AG09319 (cell line): ENCODE data around the gene LCE6A.
A peak's percentile ranks its signal among the peaks of the same experiment; 100 is the strongest.

Experiments
- DNase-seq: peaks from one replicate; pipeline ENCODE4 v3.0.0-alpha.2; 2010; ENCODE audit warnings: low read depth; ENCODE audit errors: extremely low read depth
- TF ChIP-seq, protein P1 (sequence below): IDR thresholded peaks from 2 replicates; pipeline ENCODE4 v1.5.1; 2011; ENCODE audit warnings: low read depth, mild to moderate bottlenecking, inconsistent platforms, low read length, moderate library complexity

The LCE6A gene

DNA sequence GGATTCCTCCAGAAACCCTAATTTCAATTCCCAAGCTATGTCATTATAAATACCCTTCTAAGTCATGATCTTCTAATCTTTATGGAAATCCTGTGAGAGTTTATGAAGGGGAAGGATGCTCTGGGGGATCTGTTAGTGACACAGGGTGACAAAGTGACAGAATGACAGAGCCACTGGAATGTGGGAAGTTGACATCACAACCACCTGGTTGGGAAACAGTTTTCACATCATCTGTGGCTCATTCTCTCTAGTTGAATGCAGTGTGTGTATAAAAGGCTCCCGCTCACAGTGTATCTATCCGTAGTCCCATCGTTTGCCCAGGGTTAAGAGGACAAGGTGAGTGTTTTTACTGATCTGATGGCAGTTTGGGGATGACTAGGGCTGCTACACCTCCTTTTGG lies 17.0 kb downstream of the LCE6A start, which contains the start of gene LCE7A:
Gene LCE7A, plus strand, starts transcription at position 301 of the 400 bp plus-strand sequence. CDS start 702 bp downstream, outside the sequence.
- TF ChIP-seq, protein P1, sequence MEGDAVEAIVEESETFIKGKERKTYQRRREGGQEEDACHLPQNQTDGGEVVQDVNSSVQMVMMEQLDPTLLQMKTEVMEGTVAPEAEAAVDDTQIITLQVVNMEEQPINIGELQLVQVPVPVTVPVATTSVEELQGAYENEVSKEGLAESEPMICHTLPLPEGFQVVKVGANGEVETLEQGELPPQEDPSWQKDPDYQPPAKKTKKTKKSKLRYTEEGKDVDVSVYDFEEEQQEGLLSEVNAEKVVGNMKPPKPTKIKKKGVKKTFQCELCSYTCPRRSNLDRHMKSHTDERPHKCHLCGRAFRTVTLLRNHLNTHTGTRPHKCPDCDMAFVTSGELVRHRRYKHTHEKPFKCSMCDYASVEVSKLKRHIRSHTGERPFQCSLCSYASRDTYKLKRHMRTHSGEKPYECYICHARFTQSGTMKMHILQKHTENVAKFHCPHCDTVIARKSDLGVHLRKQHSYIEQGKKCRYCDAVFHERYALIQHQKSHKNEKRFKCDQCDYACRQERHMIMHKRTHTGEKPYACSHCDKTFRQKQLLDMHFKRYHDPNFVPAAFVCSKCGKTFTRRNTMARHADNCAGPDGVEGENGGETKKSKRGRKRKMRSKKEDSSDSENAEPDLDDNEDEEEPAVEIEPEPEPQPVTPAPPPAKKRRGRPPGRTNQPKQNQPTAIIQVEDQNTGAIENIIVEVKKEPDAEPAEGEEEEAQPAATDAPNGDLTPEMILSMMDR = no peak
- DNase-seq = no peak

DNA sequence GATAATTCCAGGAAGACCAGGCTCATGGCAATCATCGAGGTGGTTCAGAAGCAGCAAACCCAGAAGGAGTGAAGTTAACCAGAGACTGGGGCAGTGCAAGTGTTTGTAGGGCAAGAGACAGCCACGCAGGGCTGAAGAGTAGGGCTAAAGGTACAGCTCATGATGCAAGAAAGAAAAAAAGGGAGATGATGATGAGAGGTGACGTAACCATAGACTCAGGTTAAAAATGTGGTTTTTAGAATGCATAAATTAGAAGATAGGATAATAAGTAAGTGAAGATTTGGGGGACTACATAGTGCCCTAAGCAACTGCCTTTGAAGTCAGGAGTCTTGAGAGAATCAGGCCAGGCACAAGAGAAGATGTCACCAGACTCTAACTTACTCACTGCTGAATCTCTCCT lies 17.5 kb downstream of the LCE6A start:
- TF ChIP-seq, protein P1 = no peak
- no peak for DNase-seq

DNA sequence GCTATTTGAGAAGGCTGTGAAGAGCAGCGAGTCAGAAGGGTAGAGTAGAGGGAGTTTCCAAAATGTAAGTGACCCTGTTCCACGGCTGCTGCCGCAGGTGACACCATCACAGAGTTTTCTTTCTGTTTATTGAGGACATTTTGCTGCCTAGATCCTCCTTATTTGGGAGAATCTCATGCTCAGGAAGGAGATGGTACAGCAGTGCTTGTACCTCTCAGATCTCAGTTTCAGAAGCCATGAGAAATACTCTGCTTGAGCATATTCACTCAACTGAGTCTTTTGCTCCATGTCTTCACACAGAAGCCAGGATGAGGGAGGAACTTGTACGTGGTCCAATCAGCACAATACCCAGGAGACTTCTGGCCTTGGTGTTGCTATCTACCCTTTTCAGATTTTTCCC lies 18.7 kb downstream of the LCE6A start:
- DNase-seq = no peak
- TF ChIP-seq, protein P1 = no peak

DNA sequence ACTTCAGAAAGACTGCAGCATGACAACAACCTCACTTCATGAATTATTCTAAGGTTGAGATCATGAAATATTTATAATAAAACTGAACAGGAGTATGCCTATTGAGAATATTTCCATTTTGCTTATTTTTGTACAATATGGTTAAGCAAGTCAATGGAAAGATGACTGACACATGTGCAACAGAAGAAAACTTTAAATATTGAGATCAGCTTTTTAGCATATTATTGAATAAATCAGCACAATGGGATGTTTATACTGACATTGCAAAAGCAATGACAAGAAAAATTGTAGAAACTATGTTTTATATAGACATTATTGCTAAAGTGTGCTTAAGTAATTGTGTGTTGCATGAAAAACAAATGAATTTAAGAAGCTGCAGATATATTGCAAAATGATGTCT lies 21.8 kb downstream of the LCE6A start:
- no peak for DNase-seq
- TF ChIP-seq, protein P1 = no peak

DNA sequence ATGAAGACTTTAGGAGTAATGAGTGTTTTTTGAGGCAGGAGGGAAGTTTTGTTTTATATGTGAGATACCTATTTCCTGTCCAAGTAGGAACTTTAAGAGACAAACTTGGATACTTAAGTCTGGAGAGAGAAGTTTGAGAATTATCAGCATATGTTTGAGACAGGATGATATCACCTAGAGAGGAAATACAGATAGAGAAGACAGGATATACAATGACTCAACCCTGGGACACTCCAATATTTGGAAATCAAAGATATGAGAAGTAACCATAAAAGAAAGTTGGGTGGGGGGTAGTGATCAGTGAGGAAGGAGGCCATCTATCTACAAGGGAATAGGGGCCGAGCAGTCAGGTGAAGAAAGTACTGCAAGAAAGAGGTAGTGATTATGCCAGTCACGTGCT lies 23.7 kb downstream of the LCE6A start:
- DNase-seq = no peak
- TF ChIP-seq, protein P1 = no peak

DNA sequence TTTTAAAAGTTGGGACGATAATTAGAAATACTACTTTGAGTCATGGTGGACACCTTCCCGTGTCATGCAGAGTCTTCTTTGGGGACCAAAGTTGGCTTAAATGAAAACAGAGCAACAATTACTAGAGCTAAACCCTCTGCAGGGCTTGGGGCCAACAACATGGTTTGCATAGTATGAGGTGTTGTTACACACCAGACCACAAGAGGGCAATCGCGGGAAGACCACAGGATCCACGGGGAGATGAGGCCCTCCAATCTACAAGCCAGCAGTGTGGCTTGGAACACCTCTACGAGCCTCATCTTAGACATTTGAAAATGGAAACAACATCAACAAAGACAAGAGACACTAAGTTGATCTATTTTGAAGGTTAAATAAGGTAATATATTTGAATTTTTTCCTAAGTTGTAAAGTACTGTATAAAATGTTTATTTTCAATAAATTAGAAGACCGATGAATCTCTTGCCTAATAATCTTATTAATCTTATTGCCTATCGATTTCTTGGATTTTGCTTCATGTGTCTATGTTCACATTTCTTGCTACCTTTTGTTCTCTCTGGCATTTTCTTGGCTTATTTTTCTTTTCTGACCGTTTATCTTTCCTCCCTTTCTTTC lies 27.3 kb downstream of the LCE6A start:
- TF ChIP-seq, protein P1 = peak; percentile 83
- DNase-seq = peak; percentile 36

DNA sequence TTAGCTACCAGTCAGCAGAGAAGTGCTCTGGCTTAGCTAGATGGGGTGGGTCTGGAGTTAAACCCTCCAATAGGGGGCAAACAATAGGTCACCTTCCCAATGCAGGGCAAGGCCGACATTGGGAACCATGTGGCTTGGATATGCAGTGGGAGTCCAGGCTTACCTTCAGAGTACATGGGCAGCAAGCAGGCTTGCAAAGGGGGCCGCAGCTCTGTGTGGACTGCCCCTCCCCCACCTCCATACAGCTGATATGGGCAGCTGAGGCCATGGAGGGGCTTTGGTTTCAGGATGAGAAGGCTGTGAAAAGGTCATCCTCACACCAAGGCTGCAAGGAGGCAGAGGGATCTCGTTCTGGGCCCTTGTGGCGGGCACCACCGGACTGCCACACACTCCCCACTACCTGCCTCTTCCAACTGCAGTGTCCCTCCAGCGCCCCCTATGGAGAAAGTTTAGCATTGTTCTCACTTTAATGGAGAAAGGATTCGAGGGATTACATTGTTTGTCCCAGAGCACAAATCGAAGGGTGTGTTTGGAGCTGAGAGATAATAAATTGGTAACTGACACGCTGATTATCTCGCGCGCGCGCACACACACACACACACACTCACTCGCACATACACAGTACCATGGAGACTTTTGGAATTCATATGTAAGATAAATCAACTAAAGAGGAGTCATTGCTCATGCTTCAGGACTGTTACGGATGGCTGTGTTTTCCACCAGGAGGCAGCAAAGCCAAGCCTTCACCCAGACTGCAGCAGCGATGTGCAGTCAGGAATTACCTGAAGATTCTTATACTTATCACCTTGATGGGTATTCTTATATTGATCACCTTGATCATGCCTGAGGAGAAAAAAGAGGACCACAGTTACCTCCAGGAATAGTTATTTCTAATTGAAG lies 28.4 kb downstream of the LCE6A start:
- DNase-seq = no peak
- TF ChIP-seq, protein P1 = peak; percentile 59
